Mucosa of descending colon (tissue), 3 donors: ENCODE data around the gene LILRA5. TPM values are rescaled to one million over a fixed set of nuclear protein-coding genes. Genes with fewer than 3 reads are reported as not detected.
"Not testable (repeated sequence)": the region's sequence is repeated elsewhere in the genome, so short reads cannot be mapped to it uniquely, and the experiment has no call there.

Experiments used
- ATAC-seq: fragments of 200-7000 bp; cut with Tn5 transposase; one replicate; pipeline ENCODE4 v1.9.1; 2020; ENCODE audit warnings: mild to moderate bottlenecking, moderate library complexity
- DNase-seq, 3 donors: peaks; one replicate each; pipeline ENCODE4 v3.0.0-alpha.2; 2020
- H3K36me3 ChIP-seq: fragments of 200-600 bp; one replicate; pipeline ENCODE4 v1.8.0; 2021; ENCODE audit warnings: low read depth, mild to moderate bottlenecking
- H3K4me1 ChIP-seq: fragments of 200-600 bp; one replicate; pipeline ENCODE4 v1.8.0; 2021; ENCODE audit warnings: low read depth, mild to moderate bottlenecking
- H3K4me3 ChIP-seq: fragments of 200-600 bp; one replicate; pipeline ENCODE4 v1.8.0; 2021; ENCODE audit warnings: mild to moderate bottlenecking
- H3K9me3 ChIP-seq: fragments of 200-600 bp; one replicate; pipeline ENCODE4 v1.8.0; 2021; ENCODE audit warnings: mild to moderate bottlenecking
- intact Hi-C, 2 donors: fragments of 100-400 bp; cut with DNase I in 1 of 2; cut with micrococcal nuclease in 1 of 2; formaldehyde crosslinking; loops; one replicate each; pipeline versions ENCODE4 v1.11.0 to v1.11.1; 2022; cut with DNase I, micrococcal nuclease
- total RNA-seq, 3 donors: library from RNA; stranded (reverse); fragmentation: NEBNext Ultra II Directional in 2 of 3; extraction: Animal tissue kit (Norgen Biotek cat#: 25700) in 2 of 3; gene quantifications; one replicate each; pipeline versions ENCODE4 v1.2.1 to v1.2.4, GENCODE V29; 2021 to 2023
- TF ChIP-seq, protein P1 (sequence below): fragments of 200-600 bp; IDR thresholded peaks from one replicate; pipeline ENCODE4 v1.8.0; 2022; ENCODE audit warnings: antibody characterized with exemption, mild to moderate bottlenecking
- donor health status: DM: no; HTN: no; CAD: no; lungs with moderate emphysema.
- donor health status: DM: no; HTN: no; CAD: no.
- donor health status: DM: no; HTN: yes; CAD: no.

Gene LILRA5
- total RNA-seq, 3 donors from 2014 or later: 0.72 to 4.7 (median 1.8) TPM

DNA sequence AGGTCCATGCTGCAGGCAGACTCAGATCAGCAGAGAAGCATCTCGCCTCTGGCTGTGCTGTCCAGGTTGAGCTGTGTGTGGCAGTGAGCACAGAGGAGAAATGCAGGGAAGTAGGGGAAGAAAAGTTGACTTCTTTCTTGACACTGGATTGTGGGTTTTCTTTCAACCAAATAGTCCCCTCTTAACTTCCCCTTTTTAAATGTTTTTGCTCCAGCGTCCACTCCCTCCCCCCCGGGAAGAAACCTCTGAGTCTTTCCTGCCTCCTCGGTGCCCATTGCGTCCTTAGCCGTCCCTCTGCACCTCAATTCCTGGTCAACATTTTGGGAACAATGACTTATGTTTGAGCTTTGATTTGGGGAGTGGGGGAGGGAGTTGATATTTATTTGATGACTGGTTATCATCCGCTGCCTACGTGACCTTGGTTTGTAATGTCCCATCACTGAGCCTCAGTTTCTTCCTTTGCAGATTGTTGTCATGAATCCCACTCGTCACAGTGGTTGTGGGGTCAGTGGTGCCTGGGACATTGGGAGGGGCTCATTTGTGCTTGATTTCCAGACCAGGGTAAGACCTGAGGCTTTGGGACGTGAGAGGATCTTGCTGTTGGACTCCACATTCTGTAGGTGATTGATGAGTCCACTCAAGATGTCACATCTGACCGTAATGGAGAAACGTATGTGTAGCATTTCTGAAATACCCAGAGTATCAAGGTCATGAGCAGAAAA is 31.8 kb downstream of the LILRA5 start, which contains the start of gene LILRB2:
LILRB2 (minus strand) TSS at position 104 of the 722 bp plus-strand sequence. CDS start 614 bp downstream, outside the sequence.
- Histone ChIP-seq H3K4me1 (no peaks in the 10 kb centered on the region), H3K9me3 (no peaks in the 10 kb centered on the region), H3K4me3 (no peak within 1 kb of the TSS), H3K36me3 (no peaks in the 10 kb centered on the region)
- ATAC-seq (peak; percentile 23), DNase-seq (no peak)
- intact Hi-C loops: no loop called here
- TF ChIP-seq, protein P1, sequence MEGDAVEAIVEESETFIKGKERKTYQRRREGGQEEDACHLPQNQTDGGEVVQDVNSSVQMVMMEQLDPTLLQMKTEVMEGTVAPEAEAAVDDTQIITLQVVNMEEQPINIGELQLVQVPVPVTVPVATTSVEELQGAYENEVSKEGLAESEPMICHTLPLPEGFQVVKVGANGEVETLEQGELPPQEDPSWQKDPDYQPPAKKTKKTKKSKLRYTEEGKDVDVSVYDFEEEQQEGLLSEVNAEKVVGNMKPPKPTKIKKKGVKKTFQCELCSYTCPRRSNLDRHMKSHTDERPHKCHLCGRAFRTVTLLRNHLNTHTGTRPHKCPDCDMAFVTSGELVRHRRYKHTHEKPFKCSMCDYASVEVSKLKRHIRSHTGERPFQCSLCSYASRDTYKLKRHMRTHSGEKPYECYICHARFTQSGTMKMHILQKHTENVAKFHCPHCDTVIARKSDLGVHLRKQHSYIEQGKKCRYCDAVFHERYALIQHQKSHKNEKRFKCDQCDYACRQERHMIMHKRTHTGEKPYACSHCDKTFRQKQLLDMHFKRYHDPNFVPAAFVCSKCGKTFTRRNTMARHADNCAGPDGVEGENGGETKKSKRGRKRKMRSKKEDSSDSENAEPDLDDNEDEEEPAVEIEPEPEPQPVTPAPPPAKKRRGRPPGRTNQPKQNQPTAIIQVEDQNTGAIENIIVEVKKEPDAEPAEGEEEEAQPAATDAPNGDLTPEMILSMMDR: no peak

DNA sequence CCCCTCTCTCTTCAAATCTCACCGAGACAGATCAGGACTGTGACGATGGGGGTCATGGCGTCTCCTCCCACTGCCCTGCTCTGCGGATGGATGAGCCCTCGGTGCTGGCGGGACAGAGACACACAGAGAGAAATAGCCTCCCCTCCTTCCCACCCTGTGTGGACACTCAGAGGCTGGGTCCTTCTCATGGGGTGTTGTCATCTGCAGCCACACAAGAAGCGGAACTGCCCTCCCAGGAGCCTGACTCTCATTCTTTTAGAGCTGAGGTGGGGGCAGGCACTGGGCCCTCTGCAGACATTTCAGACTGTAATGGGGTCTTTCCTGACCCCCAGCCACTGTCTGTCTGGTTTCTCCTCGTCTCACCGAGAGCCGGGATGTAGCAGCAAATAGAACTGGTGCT is 32.5 kb downstream of the LILRA5 start:
- DNase-seq (peak in 1 of 3 donors; percentile 12), ATAC-seq (peak; percentile 59)
- H3K36me3 ChIP-seq, H3K4me1 ChIP-seq, H3K9me3 ChIP-seq, intact Hi-C loops, H3K4me3 ChIP-seq: not testable (repeated sequence)

DNA sequence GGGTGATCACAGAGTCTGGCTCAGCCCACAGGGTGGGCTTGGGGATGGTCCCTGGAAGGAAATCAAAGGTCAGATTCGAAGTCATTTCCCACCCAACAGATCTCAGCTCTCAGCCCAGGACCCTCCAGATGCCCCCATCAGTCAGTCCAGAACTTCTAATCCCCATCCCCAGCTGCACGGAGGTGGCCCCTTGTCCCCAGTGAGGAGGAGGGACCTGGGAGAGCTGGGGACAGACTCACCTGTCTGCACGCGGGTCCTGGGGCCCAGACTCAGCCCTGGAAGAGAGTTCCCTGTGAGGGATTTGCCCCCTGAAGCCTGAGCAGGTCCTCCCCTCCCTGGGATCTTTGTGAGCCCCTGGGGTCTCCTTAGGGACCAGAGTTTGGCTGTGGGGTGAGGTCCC is 32.9 kb downstream of the LILRA5 start:
- H3K4me3 ChIP-seq, intact Hi-C loops, DNase-seq: not testable (repeated sequence)

DNA sequence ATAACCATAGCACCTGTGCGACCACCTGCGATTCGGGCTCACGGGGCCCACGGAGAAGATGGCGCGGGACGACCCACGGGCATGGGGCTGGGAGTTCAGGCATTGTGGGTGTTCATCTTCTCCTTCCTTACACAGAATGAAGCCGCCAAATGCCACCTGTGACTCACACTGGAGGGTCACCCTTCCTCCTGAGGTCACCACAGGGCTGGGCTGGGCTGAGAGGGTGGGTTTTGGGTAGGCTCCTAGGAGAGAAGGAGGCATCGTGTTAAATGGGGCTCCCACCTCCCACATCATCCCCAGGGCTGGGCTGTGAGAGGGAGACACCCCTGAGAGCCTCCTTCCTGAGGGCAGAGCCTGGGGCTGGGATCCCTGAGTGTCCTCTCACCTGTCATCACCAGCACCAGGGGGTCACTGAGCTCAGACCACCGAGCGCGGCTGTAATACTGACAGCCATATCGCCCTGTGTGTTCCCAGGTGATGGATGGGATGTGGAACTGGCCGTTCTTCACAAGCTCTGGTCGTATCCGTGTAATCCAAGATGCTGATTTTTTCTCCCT is 33.5 kb downstream of the LILRA5 start:
- no peak overlapping the region for H3K4me3 ChIP-seq
- no peaks in the 10 kb centered on the region for H3K36me3 ChIP-seq
- ATAC-seq (no peak), DNase-seq (no peak)
- H3K4me1 ChIP-seq: no peaks in the 10 kb centered on the region
- TF ChIP-seq, protein P1: no peak
- intact Hi-C loops: no loop called here
- H3K9me3 ChIP-seq: no peaks in the 10 kb centered on the region

More for the DNA sequence above, 32.9 kb downstream of the LILRA5 start:
- not testable (repeated sequence) for H3K36me3 ChIP-seq, ATAC-seq, H3K9me3 ChIP-seq, H3K4me1 ChIP-seq

DNA sequence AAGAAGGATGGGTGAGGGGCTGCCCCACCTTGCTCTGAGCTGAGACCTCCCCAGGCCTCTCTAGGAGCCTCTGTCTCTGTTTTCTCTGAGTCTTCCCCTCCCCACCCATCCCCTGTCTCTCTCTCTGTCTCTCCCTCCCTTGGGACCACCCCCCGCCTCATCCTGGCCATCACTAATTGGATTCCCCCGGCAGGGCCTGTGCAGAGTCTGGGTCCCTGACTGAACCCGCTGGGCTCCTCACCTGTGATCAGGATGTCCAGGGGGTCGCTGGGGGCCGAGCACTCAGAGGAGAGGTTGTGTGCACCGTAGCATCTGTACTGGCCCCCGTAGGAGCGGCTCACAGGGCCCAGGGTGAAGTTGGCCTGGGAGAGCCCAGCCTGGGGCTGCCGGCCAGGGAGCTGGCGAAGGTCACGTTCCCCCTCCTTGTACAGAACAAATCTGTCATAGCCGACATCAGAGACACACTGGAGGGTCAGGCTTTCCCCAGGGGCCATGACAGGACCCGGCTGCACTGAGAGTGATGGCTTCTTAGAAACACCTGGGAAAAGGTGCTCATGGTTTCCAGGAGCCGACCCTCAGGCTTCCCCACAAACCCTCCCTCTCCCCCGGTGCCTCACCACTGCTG is 34.3 kb downstream of the LILRA5 start:
- intact Hi-C loops, DNase-seq, H3K4me1 ChIP-seq, H3K4me3 ChIP-seq, H3K9me3 ChIP-seq, ATAC-seq, H3K36me3 ChIP-seq: not testable (repeated sequence)

DNA sequence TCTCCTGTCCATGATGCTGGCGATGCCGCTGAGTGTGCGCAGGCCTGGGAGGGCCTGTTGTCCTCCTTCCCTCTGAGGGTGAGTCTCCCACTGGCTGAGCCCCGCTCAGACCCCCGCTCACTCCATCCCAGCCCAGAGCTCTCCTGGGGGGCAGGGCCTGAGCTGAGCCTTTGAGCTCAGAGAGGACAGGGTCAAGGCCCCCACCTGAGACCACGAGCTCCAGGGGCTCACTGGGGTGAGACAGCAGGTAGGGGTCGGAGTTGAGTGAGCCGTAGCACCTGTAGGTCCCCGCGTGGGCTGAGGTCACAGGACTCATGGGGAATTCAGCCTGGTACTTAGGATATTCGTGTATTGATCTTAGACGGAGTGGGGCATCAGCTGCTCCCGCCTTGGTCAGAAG is 34.9 kb downstream of the LILRA5 start:
- H3K36me3 ChIP-seq, intact Hi-C loops, H3K9me3 ChIP-seq, ATAC-seq, H3K4me1 ChIP-seq, H3K4me3 ChIP-seq: not testable (repeated sequence)
- DNase-seq: peak in 1 of 3 donors; percentile 33

DNA sequence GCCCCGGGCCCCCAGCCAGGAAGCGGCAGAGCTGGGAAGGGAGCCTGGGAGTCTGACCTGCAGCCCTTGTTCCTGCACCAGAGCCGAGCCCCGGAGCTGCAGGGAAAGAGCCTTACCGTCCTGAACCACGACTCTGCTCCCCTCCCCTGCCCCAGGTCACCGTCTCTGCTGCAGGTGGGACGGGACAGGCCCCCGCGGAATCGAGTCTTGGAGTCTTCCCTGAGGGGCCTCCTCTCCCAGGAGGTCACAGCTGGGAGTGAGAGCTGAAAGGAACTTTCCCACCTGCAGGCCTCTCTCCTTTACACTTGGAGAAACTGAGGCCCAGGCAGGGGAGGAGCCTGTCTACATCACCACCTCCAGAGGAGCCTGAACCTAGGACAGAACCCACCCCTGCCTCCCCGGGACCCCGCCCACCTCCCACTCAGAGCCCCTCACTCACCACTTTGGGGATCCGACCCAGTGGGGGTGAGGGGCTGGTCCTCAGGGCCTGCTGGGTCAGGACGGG is 35.8 kb downstream of the LILRA5 start:
- H3K4me1 ChIP-seq, DNase-seq, intact Hi-C loops, H3K9me3 ChIP-seq, H3K4me3 ChIP-seq, ATAC-seq, H3K36me3 ChIP-seq: not testable (repeated sequence)

DNA sequence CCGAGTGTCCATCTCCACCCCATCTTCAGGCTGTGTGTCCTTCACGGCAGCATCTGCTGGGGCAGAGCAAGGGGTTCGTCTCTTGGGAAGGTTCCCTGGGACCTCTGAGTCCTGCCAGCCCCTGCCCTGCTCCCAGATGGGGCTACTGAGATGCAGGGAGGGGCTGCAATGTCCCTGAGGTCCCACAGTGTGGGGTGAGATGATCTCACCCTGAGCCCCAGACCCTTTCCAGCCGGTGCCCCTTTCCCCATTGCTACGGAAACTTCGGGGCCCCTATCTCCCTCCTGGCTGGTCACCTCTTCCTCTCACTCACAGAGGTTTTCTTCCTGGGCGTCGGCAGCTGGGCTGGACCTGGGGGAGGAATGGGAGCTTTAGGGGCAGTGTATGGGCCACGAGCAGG is 37.0 kb downstream of the LILRA5 start:
- ATAC-seq: no peak
- H3K4me3 ChIP-seq: no peak overlapping the region
- H3K36me3 ChIP-seq: no peaks in the 10 kb centered on the region
- DNase-seq: no peak
- intact Hi-C loops: no loop called here
- H3K4me1 ChIP-seq: no peaks in the 10 kb centered on the region
- TF ChIP-seq, protein P1: no peak
- no peaks in the 10 kb centered on the region for H3K9me3 ChIP-seq

DNA sequence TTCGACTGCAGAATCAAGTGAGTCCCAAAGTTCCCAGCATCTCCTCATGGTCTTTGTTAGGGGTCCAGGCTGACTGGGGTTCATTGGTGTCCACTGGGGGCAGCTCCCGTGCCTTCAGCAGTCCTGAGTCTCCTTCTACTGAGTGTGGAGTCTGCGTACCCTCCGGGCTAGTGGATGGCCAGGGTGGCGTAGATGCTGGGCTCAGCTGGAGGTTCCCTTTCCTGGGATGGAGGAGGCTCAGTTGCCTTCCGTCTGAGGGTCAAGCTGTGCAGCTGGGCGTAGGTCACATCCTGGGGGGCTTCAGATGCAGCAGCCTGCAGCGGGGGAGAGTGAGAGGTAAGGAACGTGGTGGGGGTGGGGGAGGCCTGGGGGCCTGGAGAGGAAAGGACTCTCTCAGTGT is 38.5 kb downstream of the LILRA5 start:
- H3K9me3 ChIP-seq, H3K4me3 ChIP-seq, H3K36me3 ChIP-seq, H3K4me1 ChIP-seq, ATAC-seq, intact Hi-C loops: not testable (repeated sequence)
- peak in 1 of 3 donors; percentile 31 for DNase-seq
